ENCODE results near the gene CCDC142.

Gene CCDC142

GRCh38 chr2:74424139-74424992 is 58.4 kb downstream of the CCDC142 start:
- FAIRE-seq: no peak
- DNase-seq (ENCODE audit: insufficient read length, low spot score): no peak
- TF ChIP-seq CTCF (IDR thresholded peaks at IDR 0.05; ENCODE audit: insufficient read depth, missing control alignments): no peak
